WTC11 (cell line): Measurements from ENCODE around the gene ATF5. TPM values are rescaled to one million over a fixed set of nuclear protein-coding genes. Genes with fewer than 3 reads are reported as not detected.
A peak's percentile ranks its signal among the peaks of the same experiment; 100 is the strongest.

Experiments used
- ATAC-seq: fragments of 200-7000 bp; cut with Tn5 transposase; 2 replicates; pipeline ENCODE4 v1.10.0; 2021; ENCODE audit warnings: mild to moderate bottlenecking, moderate library complexity
- CTCF ChIA-PET: fragments of 300-600 bp; sonication (Branson Sonifier 250); formaldehyde crosslinking; loops from one replicate; lab custom pipeline; 2021; ENCODE audit warnings: antibody characterized with exemption; lab: Charles Lee
- POLR2A ChIA-PET: fragments of 350-600 bp; sonication (Branson Sonifier 250); formaldehyde crosslinking; loops from one replicate; lab custom pipeline; 2021; ENCODE audit warnings: antibody characterized with exemption; lab: Charles Lee
- DNase-seq: peaks from one replicate; pipeline ENCODE4 v3.0.0; 2021; ENCODE audit warnings: low spot score
- H3K27ac Mint-ChIP-seq: 2 replicates; pipeline ENCODE4 v1.8.0; 2021; ENCODE audit warnings: mixed read lengths
- H3K27me3 Mint-ChIP-seq: 2 replicates; pipeline ENCODE4 v1.8.0; 2021; ENCODE audit warnings: low read depth, mild to moderate bottlenecking, moderate library complexity, mixed read lengths
- H3K36me3 Mint-ChIP-seq: 2 replicates; pipeline ENCODE4 v1.8.0; 2021; ENCODE audit warnings: mixed read lengths
- H3K4me1 Mint-ChIP-seq: 2 replicates; pipeline ENCODE4 v1.8.0; 2022; ENCODE audit warnings: mixed read lengths
- H3K4me3 Mint-ChIP-seq: 2 replicates; pipeline ENCODE4 v1.8.0; 2021; ENCODE audit warnings: mild to moderate bottlenecking, moderate library complexity, mixed read lengths
- H3K9me3 Mint-ChIP-seq: 2 replicates; pipeline ENCODE4 v1.8.0; 2021; ENCODE audit warnings: mixed read lengths
- ATF6 ChIP-seq: sonication (generic); formaldehyde crosslinking; IDR thresholded peaks from 2 replicates; pipeline ENCODE4 v1.8.1; 2023; ENCODE audit warnings: mild to moderate bottlenecking, missing genetic modification reagents
- E2F5 ChIP-seq: sonication (generic); formaldehyde crosslinking; IDR thresholded peaks from 2 replicates; pipeline ENCODE4 v1.8.1; 2022; ENCODE audit warnings: mild to moderate bottlenecking, moderate library complexity, missing genetic modification reagents
- FOXP4 ChIP-seq: sonication (generic); formaldehyde crosslinking; IDR thresholded peaks from 2 replicates; pipeline ENCODE4 v1.8.0; 2022; ENCODE audit warnings: mild to moderate bottlenecking, missing genetic modification reagents
- JAZF1 ChIP-seq: fragments of 250-450 bp; sonication (Bioruptor Pico); IDR thresholded peaks from 2 replicates; pipeline ENCODE4 v1.9.0; 2021; ENCODE audit warnings: moderate library complexity, mild to moderate bottlenecking, inconsistent platforms
- JUN ChIP-seq: sonication (generic); formaldehyde crosslinking; IDR thresholded peaks from 2 replicates; pipeline ENCODE4 v1.8.0; 2023; ENCODE audit warnings: mild to moderate bottlenecking, missing genetic modification reagents
- MYBL2 ChIP-seq: sonication (generic); formaldehyde crosslinking; IDR thresholded peaks from 2 replicates; pipeline ENCODE4 v1.8.1; 2023; ENCODE audit warnings: mild to moderate bottlenecking, moderate library complexity, missing genetic modification reagents
- NFATC4 ChIP-seq: fragments of 250-450 bp; sonication (Bioruptor Pico); IDR thresholded peaks from 2 replicates; pipeline ENCODE4 v1.9.0; 2021; ENCODE audit warnings: mild to moderate bottlenecking
- NFYB ChIP-seq: sonication (generic); formaldehyde crosslinking; conservative IDR thresholded peaks from 2 replicates; pipeline ENCODE4 v1.8.0; 2022; ENCODE audit warnings: low read depth, missing genetic modification reagents
- NR1H2 ChIP-seq: sonication (generic); formaldehyde crosslinking; IDR thresholded peaks from 2 replicates; pipeline ENCODE4 v1.9.0; 2021; ENCODE audit warnings: mild to moderate bottlenecking, moderate library complexity, missing genetic modification reagents
- NR2C2 ChIP-seq: sonication (generic); formaldehyde crosslinking; IDR thresholded peaks from 2 replicates; pipeline ENCODE4 v1.8.0; 2022; ENCODE audit warnings: mild to moderate bottlenecking, missing genetic modification reagents
- PRRX2 ChIP-seq: fragments of 250-450 bp; sonication (Bioruptor Pico); IDR thresholded peaks from 2 replicates; pipeline ENCODE4 v1.8.0; 2021; ENCODE audit warnings: mild to moderate bottlenecking
- RORB ChIP-seq: fragments of 250-450 bp; sonication (Bioruptor Pico); IDR thresholded peaks from 2 replicates; pipeline ENCODE4 v1.9.0; 2021; ENCODE audit warnings: mild to moderate bottlenecking
- SOX15 ChIP-seq: fragments of 250-450 bp; sonication (Bioruptor Pico); IDR thresholded peaks from 2 replicates; pipeline ENCODE4 v1.9.0; 2021; ENCODE audit warnings: mild to moderate bottlenecking
- SP1 ChIP-seq: sonication (generic); formaldehyde crosslinking; conservative IDR thresholded peaks from 2 replicates; pipeline ENCODE4 v1.8.1; 2022; ENCODE audit warnings: missing genetic modification reagents
- TEAD4 ChIP-seq: sonication (generic); formaldehyde crosslinking; IDR thresholded peaks from 2 replicates; pipeline ENCODE4 v1.8.0; 2022; ENCODE audit warnings: mild to moderate bottlenecking, missing genetic modification reagents
- ZBTB21 ChIP-seq: sonication (generic); formaldehyde crosslinking; IDR thresholded peaks from 2 replicates; pipeline ENCODE4 v1.8.1; 2023; ENCODE audit warnings: mild to moderate bottlenecking, missing genetic modification reagents, borderline replicate concordance
- ZMAT4 ChIP-seq: fragments of 250-450 bp; sonication (Bioruptor Pico); IDR thresholded peaks from 2 replicates; pipeline ENCODE4 v1.9.0; 2021; ENCODE audit warnings: mild to moderate bottlenecking
- ZNF121 ChIP-seq: sonication (generic); formaldehyde crosslinking; IDR thresholded peaks from 2 replicates; pipeline ENCODE4 v1.8.0; 2023; ENCODE audit warnings: missing genetic modification reagents
- ZNF219 ChIP-seq: sonication (generic); formaldehyde crosslinking; IDR thresholded peaks from 2 replicates; pipeline ENCODE4 v1.8.0; 2023; ENCODE audit warnings: missing genetic modification reagents, mild to moderate bottlenecking, borderline replicate concordance
- ZNF416 ChIP-seq: fragments of 250-450 bp; sonication (Bioruptor Pico); IDR thresholded peaks from 2 replicates; pipeline ENCODE4 v1.9.0; 2021; ENCODE audit warnings: mild to moderate bottlenecking, inconsistent platforms
- ZNF532 ChIP-seq: fragments of 250-450 bp; sonication (Bioruptor Pico); IDR thresholded peaks from 2 replicates; pipeline ENCODE4 v1.9.0; 2021; ENCODE audit warnings: mild to moderate bottlenecking, borderline replicate concordance
- ZNF671 ChIP-seq: fragments of 250-450 bp; sonication (Bioruptor Pico); IDR thresholded peaks from 2 replicates; pipeline ENCODE4 v1.8.0; 2021; ENCODE audit warnings: mild to moderate bottlenecking
- total RNA-seq: library from RNA; stranded (reverse); gene quantifications from 3 replicates; pipeline ENCODE4 v1.2.3, GENCODE V29; 2021

The ATF5 gene
- total RNA-seq, 1 experiment from 2014 or later, result 10.8 TPM

- TF ChIP-seq NR1H2 (CRISPR knock-in tag), result no peak
- TF ChIP-seq NR2C2 (CRISPR knock-in tag), result no peak
- no peak for TF ChIP-seq FOXP4 (CRISPR knock-in tag)
- no peak for TF ChIP-seq JAZF1
- no peak for TF ChIP-seq JUN (CRISPR knock-in tag)
- no peak for TF ChIP-seq MYBL2 (CRISPR knock-in tag)
- TF ChIP-seq SOX15 (CRISPR knock-in tag), result no peak
- TF ChIP-seq ATF6 (CRISPR knock-in tag), result no peak
- no peak for TF ChIP-seq ZNF219 (CRISPR knock-in tag)
- TF ChIP-seq E2F5 (CRISPR knock-in tag), result no peak
- no peak for TF ChIP-seq ZBTB21 (CRISPR knock-in tag)
Observed at GRCh38 chr19:49926515-49926914, 2.5 kb upstream of the ATF5 start (continued).

GRCh38 chr19:49927526-49928264 lies 1.3 kb upstream of the ATF5 start:
- Mint-ChIP-seq H3K36me3 (peaks cover 29% of the 10 kb centered on the region), H3K27me3 (peaks cover 4% of the 10 kb centered on the region; the same call in 1 of the 2 replicates), H3K4me3 (peak overlapping the region; percentile 99)

GRCh38 chr19:49929611-49930482 lies 842 bp downstream of the ATF5 start:
- H3K36me3 Mint-ChIP-seq, result peaks cover 24% of the 10 kb centered on the region
- H3K4me3 Mint-ChIP-seq, result peak overlapping the region; percentile 99
- ATAC-seq (peak; percentile 87), DNase-seq (peak; percentile 97)
- ChIA-PET CTCF (interaction anchor here (0.6 to 1.8 kb wide), 14 partner anchors 8 to 403 kb away, joined by 3 to 11 read pairs (median 4); partner anchors contain the start of gene VRK3), POLR2A (interaction anchor here (0.6 to 2.2 kb wide), 15 partner anchors 8 to 403 kb away, joined by 3 to 11 read pairs (median 4); partner anchors contain the start of genes AKT1S1 and TBC1D17)
- peaks cover 4% of the 10 kb centered on the region; the same call in 1 of the 2 replicates for H3K27me3 Mint-ChIP-seq
- peak overlapping the region; percentile 99 for H3K27ac Mint-ChIP-seq
- H3K9me3 Mint-ChIP-seq, result no peaks in the 10 kb centered on the region
- peaks cover 25% of the 10 kb centered on the region for H3K4me1 Mint-ChIP-seq
- TF ChIP-seq PRRX2 (CRISPR knock-in tag), result peak; percentile 78
- TF ChIP-seq ZBTB21 (CRISPR knock-in tag), result peak; percentile 54; the same call in 1 of the 2 replicates
- TF ChIP-seq ZNF671 (CRISPR knock-in tag), result peak; percentile 39; the same call in 1 of the 2 replicates
- peak; percentile 92 for TF ChIP-seq NFATC4 (CRISPR knock-in tag)
- TF ChIP-seq ZNF416, result peak; percentile 95
- no peak; the same call in 1 of the 2 replicates for TF ChIP-seq NFYB (CRISPR knock-in tag)
- TF ChIP-seq ZMAT4 (CRISPR knock-in tag), result peak; percentile 96
- no peak; the same call in 1 of the 2 replicates for TF ChIP-seq ZNF121 (CRISPR knock-in tag)
- TF ChIP-seq RORB (CRISPR knock-in tag), result peak; percentile 77; the same call in 1 of the 2 replicates
- TF ChIP-seq SP1 (CRISPR knock-in tag), result peak; percentile 60
- TF ChIP-seq MYBL2 (CRISPR knock-in tag), result peak; percentile 83
- TF ChIP-seq ZNF532 (CRISPR knock-in tag), result peak; percentile 68; the same call in 1 of the 2 replicates

More at GRCh38 chr19:49927526-49928264, 1.3 kb upstream of the ATF5 start:
- CTCF ChIA-PET, result interaction anchor here (1.0 to 1.5 kb wide), 2 partner anchors 10 to 12 kb away, joined by 3 to 7 read pairs; no protein-coding TSS in a partner anchor
- peaks cover 31% of the 10 kb centered on the region for H3K4me1 Mint-ChIP-seq
- DNase-seq, result no peak
- no peak for TF ChIP-seq TEAD4
- TF ChIP-seq, all 79 proteins: peak for 0
- H3K27ac Mint-ChIP-seq, result peak overlapping the region; percentile 19; the same call in 1 of the 2 replicates
- ATAC-seq, result no peak
- POLR2A ChIA-PET, result interaction anchor here (0.7 kb wide), 2 partner anchors 339 to 545 kb away, joined by 3 to 5 read pairs; no protein-coding TSS in a partner anchor
- H3K9me3 Mint-ChIP-seq, result no peaks in the 10 kb centered on the region
